GM19025 (cell line): ENCODE data around the gene ATP1B4.

Experiments
- ATAC-seq: cut with Tn5 transposase; IDR thresholded peaks from one replicate; pipeline ENCODE4 v1.9.1; 2021; ENCODE audit warnings: mild to moderate bottlenecking, low read depth, moderate library complexity; ENCODE audit not compliant: unreplicated experiment

ATP1B4 gene

DNA sequence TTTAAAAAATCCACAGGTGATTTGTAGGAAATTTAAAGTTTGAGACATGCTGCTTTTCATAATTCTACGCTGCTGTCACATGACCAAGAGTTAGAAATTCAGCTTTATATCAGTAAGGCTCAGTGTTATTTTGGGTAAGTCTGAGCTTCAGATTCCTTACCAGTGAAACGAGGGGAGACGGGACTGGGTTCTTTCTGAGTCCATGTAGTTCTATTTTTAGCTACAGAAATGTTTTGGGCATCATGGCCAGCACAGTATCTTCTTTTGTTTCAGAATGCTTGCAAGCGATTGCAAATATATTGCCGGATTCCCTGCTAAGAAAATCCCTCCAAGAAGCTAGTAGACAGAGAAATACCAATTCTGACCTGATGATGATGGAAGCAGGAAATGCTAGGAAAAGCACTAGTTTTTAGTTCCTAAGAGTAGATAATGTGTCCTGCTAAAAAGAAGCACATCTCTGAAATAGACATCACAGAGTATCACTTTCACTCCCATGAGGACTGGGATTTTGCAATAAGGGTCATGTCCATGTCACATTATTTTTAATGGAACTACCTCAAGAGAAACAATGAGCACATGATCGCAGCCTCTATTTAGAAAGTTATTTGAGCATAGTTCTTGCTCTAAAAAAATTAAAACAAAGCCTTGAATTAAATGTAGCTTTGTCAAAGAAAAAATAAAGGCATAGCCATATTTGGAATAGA lies 10.9 kb downstream of the ATP1B4 start:
- ATAC-seq, result no peak

DNA sequence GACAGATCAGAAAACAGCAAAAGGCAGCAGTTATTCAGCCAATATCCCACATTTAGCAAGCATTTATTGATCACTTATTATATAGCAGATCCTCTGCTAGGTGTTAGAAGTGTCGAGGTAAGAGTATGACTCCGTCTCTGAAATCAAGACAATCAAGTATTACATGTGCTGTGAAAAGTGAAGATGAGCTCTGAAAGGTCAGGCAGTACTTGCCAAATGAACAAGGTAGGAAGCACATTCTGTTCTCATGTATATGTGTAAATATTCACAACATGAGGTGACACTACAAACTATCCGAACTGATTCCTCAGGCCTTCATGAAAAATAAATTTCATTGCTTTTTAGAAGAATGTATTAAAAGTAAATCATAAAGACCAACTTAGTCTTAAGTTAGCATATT lies 15.3 kb downstream of the ATP1B4 start:
- ATAC-seq, result no peak

DNA sequence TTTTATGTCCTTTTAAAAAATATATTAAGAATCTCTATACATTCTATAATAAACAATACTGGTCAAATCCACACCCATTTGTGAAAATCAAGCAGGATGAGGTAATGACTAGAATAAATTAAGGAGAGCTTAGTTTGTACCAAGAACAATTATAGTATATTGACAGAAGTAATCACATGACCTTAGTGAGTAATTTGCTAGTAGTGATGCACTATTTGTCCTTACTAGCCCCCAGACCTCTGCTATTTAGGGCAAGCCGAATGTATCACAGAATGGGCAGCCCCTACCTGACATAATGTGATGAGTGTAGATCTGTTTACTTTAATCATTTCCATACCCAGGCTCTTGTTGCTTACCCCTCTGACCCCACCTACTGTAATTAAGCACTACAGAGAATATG lies 15.8 kb downstream of the ATP1B4 start:
- ATAC-seq, result no peak

GRCh38 chrX:120378570-120378969 lies 16.7 kb downstream of the ATP1B4 start:
- ATAC-seq, result no peak

GRCh38 chrX:120379937-120380681 lies 18.2 kb downstream of the ATP1B4 start:
- no peak for ATAC-seq

DNA sequence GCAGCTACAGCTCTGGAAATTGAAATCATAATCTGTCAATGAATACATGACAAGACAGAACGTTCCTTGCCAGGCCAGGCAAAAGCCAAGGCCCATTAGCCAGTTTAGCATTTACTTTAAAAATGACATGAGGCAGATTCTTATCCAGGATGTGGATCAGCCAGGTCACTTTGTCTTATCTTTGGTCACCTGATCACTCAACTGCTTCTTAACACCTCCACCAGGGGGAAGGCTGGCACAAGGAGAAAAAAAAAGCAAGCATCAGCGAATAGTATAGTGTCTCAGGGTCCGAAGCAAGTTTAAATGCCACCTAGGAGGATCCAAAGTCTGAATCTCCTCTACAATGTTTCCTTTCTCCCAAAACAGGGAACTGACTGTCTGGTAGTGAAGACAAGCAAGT lies 18.8 kb downstream of the ATP1B4 start:
- ATAC-seq, result no peak

- ATAC-seq, result no peak
These were observed 39.4 kb downstream of the ATP1B4 start for GRCh38 chrX:120401301-120401700.

DNA sequence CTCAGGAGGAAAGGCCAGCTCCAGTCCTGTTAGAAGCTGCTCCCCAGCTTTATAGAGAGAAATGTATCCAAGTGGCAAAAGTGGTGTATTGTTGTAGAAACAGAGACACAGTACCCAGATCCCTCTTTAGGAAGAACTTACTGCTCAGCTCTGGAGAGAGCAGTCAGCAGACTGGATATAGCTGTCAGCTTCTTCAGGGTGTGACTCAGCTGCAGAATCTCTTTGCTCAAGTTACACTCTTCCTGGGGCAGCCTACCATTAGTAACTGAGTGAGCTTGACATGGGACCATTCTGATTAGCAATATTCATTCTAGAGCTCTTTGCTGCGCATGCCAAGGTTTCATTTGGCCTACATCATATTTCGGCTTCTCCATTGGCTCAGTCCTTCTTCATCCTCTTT lies 40.5 kb downstream of the ATP1B4 start:
- ATAC-seq, result no peak

DNA sequence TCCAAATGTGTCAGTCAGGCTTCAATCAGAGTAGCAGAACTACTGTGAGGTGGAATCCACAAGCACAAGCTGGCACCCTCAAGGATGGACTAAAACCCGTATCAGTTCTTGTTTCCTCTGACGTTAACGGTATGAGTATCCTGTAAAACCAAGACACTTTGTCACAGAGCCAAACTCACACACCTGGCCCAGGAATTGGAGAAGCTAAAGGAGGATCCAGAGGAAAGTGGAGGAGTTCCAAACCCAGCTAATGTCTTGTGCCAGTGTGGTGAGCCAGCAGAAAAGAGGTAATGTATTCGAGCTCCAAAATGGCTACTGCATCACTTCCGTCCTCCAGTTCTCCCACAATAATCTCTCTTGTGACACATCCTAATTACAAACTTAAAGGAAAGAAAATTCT lies 44.7 kb downstream of the ATP1B4 start:
- ATAC-seq, result no peak

DNA sequence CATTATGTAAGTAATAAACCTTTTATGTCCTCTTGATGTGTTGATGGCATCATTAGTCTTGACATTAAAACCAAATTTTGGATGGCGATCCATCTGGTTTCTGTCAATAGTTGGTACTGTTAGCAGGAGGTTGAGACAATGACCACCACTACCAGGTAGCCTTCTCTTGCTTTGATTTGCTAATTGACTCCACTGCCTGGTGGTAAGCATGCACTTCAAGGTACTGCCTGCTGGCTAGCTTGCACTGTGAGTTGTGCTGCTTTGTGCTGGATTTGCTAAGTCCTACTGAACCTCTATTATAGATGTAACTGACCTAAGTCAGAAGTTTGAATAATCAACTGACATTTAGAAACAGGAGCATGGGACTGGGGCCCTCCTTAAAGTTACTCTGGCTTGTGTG lies 46.3 kb downstream of the ATP1B4 start:
- no peak for ATAC-seq

- peak; percentile 48 for ATAC-seq
These were observed 57.6 kb downstream of the ATP1B4 start for GRCh38 chrX:120419463-120419862.

- ATAC-seq, result no peak
These were observed 64.7 kb downstream of the ATP1B4 start for GRCh38 chrX:120426599-120426998.

DNA sequence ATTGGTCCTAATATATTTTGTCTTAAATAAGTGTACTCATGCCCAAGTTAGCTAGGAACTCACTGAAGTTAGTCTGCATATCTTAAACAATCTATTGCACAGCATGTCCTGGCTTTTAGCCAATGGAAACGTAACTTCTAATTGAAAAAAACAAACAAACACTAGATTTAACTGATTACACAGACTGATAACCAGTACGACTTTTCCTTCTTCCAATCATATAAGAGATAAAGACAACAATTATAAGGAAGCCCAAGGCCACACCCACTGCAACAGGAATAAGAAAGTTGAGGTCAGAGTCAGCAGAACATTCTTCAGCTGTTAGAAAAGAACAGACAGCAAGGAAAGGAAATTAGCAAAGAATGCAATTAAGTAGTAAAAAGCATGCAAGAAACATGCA lies 66.4 kb downstream of the ATP1B4 start:
- ATAC-seq, result no peak

DNA sequence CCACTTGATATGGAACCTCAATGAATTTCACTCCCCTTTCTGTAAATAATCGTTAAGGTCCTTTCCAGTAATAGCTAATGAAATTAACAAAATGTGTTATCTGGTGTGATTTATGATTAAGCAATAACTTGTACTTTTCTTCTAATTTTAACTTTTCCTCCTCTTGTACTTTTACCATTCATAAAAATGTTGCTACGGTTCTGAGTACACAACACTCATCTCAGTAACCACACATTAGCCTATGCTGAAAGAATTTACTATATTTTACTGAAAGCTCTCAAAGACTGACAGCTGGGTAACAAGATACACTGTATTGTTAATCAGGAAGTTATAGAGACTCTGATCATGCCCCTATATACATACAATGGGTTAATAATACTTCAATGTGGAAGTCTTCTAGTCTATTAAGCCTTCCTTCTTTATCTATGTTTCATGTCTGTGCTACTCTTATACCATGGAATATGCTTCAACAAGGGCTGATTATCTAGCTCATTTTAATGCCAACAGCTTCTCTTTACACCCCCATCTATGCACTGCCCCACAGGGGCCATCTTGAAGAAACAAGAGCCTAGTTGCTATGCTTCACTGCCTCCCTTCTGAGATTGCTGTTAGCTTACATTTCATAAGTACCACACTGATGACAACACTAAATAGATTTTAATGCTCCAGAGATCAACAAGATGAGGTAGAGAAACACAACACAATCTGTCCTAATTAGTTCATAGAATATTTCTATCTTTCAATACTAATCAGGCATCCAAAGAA lies 68.1 kb downstream of the ATP1B4 start:
- peak; percentile 53 for ATAC-seq
